Measurements from ENCODE around the gene MITD1. TPM values are rescaled to one million over a fixed set of nuclear protein-coding genes. Genes with fewer than 3 reads are reported as not detected.

The MITD1 gene
- total and polyA plus RNA-seq, 2 of the 13 experiments (the other 11 are each of a cell fraction or from before 2014, with no cell fraction given) = 17.8 to 43.7 TPM

DNA sequence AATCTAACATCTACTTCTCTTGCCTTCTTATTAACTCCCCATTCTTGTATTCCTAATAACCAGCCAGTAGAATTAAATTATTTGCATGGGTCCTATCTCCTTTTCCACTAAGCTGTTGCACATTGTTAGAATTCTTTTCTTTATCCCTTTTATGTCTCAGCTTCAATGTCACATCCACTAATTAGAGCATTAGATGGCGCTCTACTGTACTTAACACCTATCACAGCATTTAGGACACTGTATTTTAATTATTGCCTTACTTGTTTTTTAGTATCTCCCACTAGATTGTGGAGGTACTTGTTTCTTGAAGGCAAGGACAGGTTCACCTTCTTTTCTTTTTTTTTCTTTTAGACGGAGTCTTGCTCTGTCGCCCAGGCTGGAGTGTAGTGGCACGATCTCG, 22.3 kb downstream of the MITD1 start (continued):
- TF ChIP-seq, protein P1, sequence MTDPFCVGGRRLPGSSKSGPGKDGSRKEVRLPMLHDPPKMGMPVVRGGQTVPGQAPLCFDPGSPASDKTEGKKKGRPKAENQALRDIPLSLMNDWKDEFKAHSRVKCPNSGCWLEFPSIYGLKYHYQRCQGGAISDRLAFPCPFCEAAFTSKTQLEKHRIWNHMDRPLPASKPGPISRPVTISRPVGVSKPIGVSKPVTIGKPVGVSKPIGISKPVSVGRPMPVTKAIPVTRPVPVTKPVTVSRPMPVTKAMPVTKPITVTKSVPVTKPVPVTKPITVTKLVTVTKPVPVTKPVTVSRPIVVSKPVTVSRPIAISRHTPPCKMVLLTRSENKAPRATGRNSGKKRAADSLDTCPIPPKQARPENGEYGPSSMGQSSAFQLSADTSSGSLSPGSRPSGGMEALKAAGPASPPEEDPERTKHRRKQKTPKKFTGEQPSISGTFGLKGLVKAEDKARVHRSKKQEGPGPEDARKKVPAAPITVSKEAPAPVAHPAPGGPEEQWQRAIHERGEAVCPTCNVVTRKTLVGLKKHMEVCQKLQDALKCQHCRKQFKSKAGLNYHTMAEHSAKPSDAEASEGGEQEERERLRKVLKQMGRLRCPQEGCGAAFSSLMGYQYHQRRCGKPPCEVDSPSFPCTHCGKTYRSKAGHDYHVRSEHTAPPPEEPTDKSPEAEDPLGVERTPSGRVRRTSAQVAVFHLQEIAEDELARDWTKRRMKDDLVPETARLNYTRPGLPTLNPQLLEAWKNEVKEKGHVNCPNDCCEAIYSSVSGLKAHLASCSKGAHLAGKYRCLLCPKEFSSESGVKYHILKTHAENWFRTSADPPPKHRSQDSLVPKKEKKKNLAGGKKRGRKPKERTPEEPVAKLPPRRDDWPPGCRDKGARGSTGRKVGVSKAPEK (CRISPR knock-in tag; IDR thresholded peaks at IDR 0.05; ENCODE audit: borderline replicate concordance) = no peak
- TF ChIP-seq ZC3H4 (CRISPR knock-in tag; IDR thresholded peaks at IDR 0.05; ENCODE audit: borderline replicate concordance) (no peak), ELF1 (CRISPR knock-in tag; IDR thresholded peaks at IDR 0.05) (no peak)

DNA sequence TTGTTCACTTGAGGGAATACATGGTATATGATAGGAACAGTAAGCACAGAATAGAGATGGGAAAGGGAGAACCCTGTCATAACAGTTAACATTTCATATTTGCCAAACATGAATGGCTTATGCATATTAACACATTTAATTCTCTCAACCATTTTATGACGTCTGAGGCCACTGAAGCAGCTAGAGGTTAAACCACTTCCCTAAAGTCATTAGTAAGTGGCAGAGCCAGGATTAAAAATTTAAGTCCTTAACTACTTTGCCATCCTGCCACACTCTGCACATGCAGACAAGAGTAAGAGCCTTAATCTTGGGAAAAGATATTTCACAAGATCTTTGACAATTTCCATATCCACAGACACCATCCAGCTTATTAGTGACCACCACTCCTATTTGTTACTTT, 24.0 kb downstream of the MITD1 start:
- no peak overlapping the region for H2AFZ ChIP-seq (ENCODE audit: low read length)
- FAIRE-seq = no peak
- no TSS peak for BruUV-seq (replicated peaks)

More for the DNA sequence above, 24.0 kb downstream of the MITD1 start:
- DNase-seq (ENCODE audit: low spot score) = no peak
- in situ Hi-C loops (cut with HindIII; ENCODE audit: extremely low pct_ligation_motif_present, low pct_unique_long_range_greater_than_20kb) = no loop called here
- H3K36me3 ChIP-seq (replicated peaks in 1 of 2; ENCODE audit: control insufficient read depth in 1 of 2, insufficient read depth in 2 of 2, low read length in 2 of 2) = peaks cover 0 to 7% of the 10 kb centered on the region in 2 experiments; a peak in 4 of 5 replicates
- ATAC-seq = no peak
- peaks cover 18% of the 10 kb centered on the region for H3K79me2 ChIP-seq (ENCODE audit: insufficient read depth, low read length)
- peaks cover 44% of the 10 kb centered on the region for H3K4me1 ChIP-seq (ENCODE audit: insufficient read depth, low read length)
- H3K4me2 ChIP-seq (ENCODE audit: low read depth, low read length) = no peak overlapping the region
- no peak for TF ChIP-seq BHLHE40 (IDR thresholded peaks at IDR 0.05; ENCODE audit: low read length)
- no peak overlapping the region for H3K4me3 ChIP-seq (replicated peaks in 1 of 3; ENCODE audit: insufficient read depth in 1 of 3, low read depth in 2 of 3, low read length in 3 of 3)
- WGBS (ENCODE audit: low lambda C conversion rate) = 100% methylated on average over 1 of the region's 1 CpG
- H4K20me1 ChIP-seq (ENCODE audit: insufficient read depth, low read length) = no peaks in the 10 kb centered on the region
- CTCF ChIA-PET (ENCODE audit: low intra/inter-chr PET ratio, low total read pairs) = no interaction called here
- H3K9me3 ChIP-seq (ENCODE audit: low read length) = no peaks in the 10 kb centered on the region
- no peaks in the 10 kb centered on the region; a peak in 1 of 5 replicates for H3K27me3 ChIP-seq (ENCODE audit: control insufficient read depth in 1 of 2, insufficient read depth in 2 of 2, low read length in 2 of 2)
- POLR2A ChIA-PET = no interaction called here
- intact Hi-C loops (cut with micrococcal nuclease; ENCODE audit: unreplicated experiment) = no loop called here
- H3K27ac ChIP-seq (ENCODE audit: extremely low read length, insufficient read depth, low read length) = no peak overlapping the region
- H3K9ac ChIP-seq (ENCODE audit: insufficient read depth, low read depth, low read length) = no peak overlapping the region

Data from HepG2 (cell line).